Endothelial cell of umbilical vein (primary cell): ENCODE measurements around the gene GLRX2. TPM values are rescaled to one million over a fixed set of nuclear protein-coding genes. Genes with fewer than 3 reads are reported as not detected.

Experiments
- BruUV-seq: library from RNA; stranded (reverse); fragments of 400-500 nt; replicated peaks from 2 replicates; lab custom pipeline; 2021; lab: Mats Ljungman, UMichigan
- CTCF ChIA-PET: fragments of 300-600, 350-600 bp; sonication (Branson Sonifier 250); formaldehyde crosslinking; loops from one replicate; lab custom pipeline; 2021; ENCODE audit warnings: antibody characterized with exemption, inconsistent platforms; lab: Charles Lee
- POLR2A ChIA-PET: fragments of 300-600, 350-600 bp; sonication (Branson Sonifier 250); formaldehyde crosslinking; loops from one replicate; lab custom pipeline; 2021; ENCODE audit warnings: antibody characterized with exemption, inconsistent platforms; lab: Charles Lee
- DNase-seq: peaks from one replicate; pipeline ENCODE4 v3.0.0-alpha.2; 2011; ENCODE audit warnings: low read depth, low spot score
- FAIRE-seq: peaks from 2 replicates; lab custom pipeline; 2011; peaks lifted over from hg19 to GRCh38; lab: Jason Lieb, UNC
- H2AFZ ChIP-seq: 2 replicates; pipeline ENCODE4 v1.6.0; 2012; ENCODE audit warnings: low read depth, low read length, control low read depth, inconsistent platforms
- H3K27ac ChIP-seq: 2 replicates; pipeline ENCODE4 v1.5.1; 2011; ENCODE audit warnings: low read depth, mild to moderate bottlenecking, control low read depth, low read length, moderate library complexity; ENCODE audit not compliant: insufficient read depth
- H3K27me3 ChIP-seq, 2 experiments: 2 replicates each; pipeline versions ENCODE4 v1.6.0 to v1.6.1; 2011; ENCODE audit warnings: low read length in 2 of 2, mixed read lengths in 1 of 2; ENCODE audit not compliant: control insufficient read depth in 2 of 2, insufficient read depth in 2 of 2
- H3K36me3 ChIP-seq, 2 experiments: 2 replicates in 1 of 2; 3 replicates in 1 of 2; pipeline ENCODE4 v1.5.1; 2011; ENCODE audit warnings: low read length in 2 of 2, mild to moderate bottlenecking in 1 of 2, moderate library complexity in 1 of 2; ENCODE audit not compliant: control insufficient read depth in 2 of 2, insufficient read depth in 2 of 2; ENCODE audit errors: extremely low read depth in 1 of 2
- H3K4me1 ChIP-seq: 3 replicates; pipeline ENCODE4 v1.5.1; 2011; ENCODE audit warnings: mild to moderate bottlenecking, low read length; ENCODE audit not compliant: control insufficient read depth, insufficient read depth; ENCODE audit errors: extremely low read depth
- H3K4me2 ChIP-seq: 2 replicates; pipeline ENCODE4 v1.6.1; 2011; ENCODE audit warnings: low read length, control low read depth, mixed read lengths; ENCODE audit not compliant: insufficient read depth
- H3K4me3 ChIP-seq, 3 experiments: fragments of 200-600 bp in 1 of 3; sonication (generic), shearing (Covaris generic) in 1 of 3; replicated peaks in 1 of 3; 2 replicates each; pipeline ENCODE4 v1.5.1; 2011 to 2016; ENCODE audit warnings: control low read depth in 3 of 3, low read length in 3 of 3, mild to moderate bottlenecking in 2 of 3, inconsistent platforms in 1 of 3, low read depth in 1 of 3, moderate library complexity in 1 of 3; ENCODE audit not compliant: insufficient read depth in 1 of 3
- H3K79me2 ChIP-seq: 2 replicates; pipeline ENCODE4 v1.6.0; 2012; ENCODE audit warnings: low read length, inconsistent platforms; ENCODE audit not compliant: control insufficient read depth, insufficient read depth
- H3K9ac ChIP-seq: replicated peaks from 2 replicates; pipeline ENCODE3; 2011; ENCODE audit warnings: low read length, control low read depth; ENCODE audit not compliant: insufficient read depth; ENCODE audit errors: extremely low read depth
- H3K9me1 ChIP-seq: replicated peaks from 3 replicates; pipeline ENCODE4 v1.6.0; 2011; ENCODE audit warnings: mild to moderate bottlenecking, low read length; ENCODE audit not compliant: control insufficient read depth, insufficient read depth; ENCODE audit errors: extremely low read depth
- H3K9me3 ChIP-seq: replicated peaks from 2 replicates; pipeline ENCODE4 v1.5.1; 2012; ENCODE audit warnings: low read length, inconsistent platforms; ENCODE audit not compliant: control insufficient read depth, insufficient read depth
- H4K20me1 ChIP-seq: replicated peaks from 2 replicates; pipeline ENCODE3; 2011; ENCODE audit warnings: mild to moderate bottlenecking, low read length; ENCODE audit not compliant: control insufficient read depth, insufficient read depth; ENCODE audit errors: extremely low read depth
- EZH2 ChIP-seq: IDR thresholded peaks from 2 replicates; pipeline ENCODE4 v1.6.1; 2012; ENCODE audit warnings: borderline replicate concordance, low read depth, mild to moderate bottlenecking, moderate library complexity, low read length, inconsistent platforms; ENCODE audit not compliant: severe bottlenecking
- FOS ChIP-seq: IDR thresholded peaks from 2 replicates; pipeline ENCODE4 v1.6.1; 2011; ENCODE audit warnings: mild to moderate bottlenecking, low read length, moderate library complexity, borderline replicate concordance; ENCODE audit not compliant: insufficient read depth
- GATA2 ChIP-seq: IDR thresholded peaks from 2 replicates; pipeline ENCODE4 v1.7.0; 2011; ENCODE audit warnings: low read depth, mild to moderate bottlenecking, moderate library complexity, mixed read lengths, low read length; ENCODE audit not compliant: insufficient read length, insufficient read depth
- JUN ChIP-seq: IDR thresholded peaks from 2 replicates; pipeline ENCODE4 v1.6.1; 2011; ENCODE audit warnings: borderline replicate concordance, low read depth; ENCODE audit not compliant: insufficient read length, insufficient read depth
- MAX ChIP-seq: IDR thresholded peaks from 2 replicates; pipeline ENCODE4 v1.6.1; 2011; ENCODE audit not compliant: insufficient read depth, insufficient read length
- MYC ChIP-seq: IDR thresholded peaks from one replicate; pipeline ENCODE4 v1.6.1; 2011; ENCODE audit warnings: mild to moderate bottlenecking, low read depth, low read length
- POLR2A ChIP-seq: IDR thresholded peaks from 2 replicates; pipeline ENCODE4 v1.6.1; 2012; ENCODE audit warnings: low read depth, mild to moderate bottlenecking, control low read depth, low read length
- POLR2AphosphoS5 ChIP-seq: IDR thresholded peaks from 2 replicates; pipeline ENCODE4 v1.6.1; 2012; ENCODE audit warnings: low read depth, mild to moderate bottlenecking, control low read depth, low read length, moderate library complexity; ENCODE audit not compliant: insufficient read depth
- dilution Hi-C: fragments of 300-500 bp; cut with MboI; formaldehyde crosslinking; loops from one replicate; pipeline ENCODE4 v1.15.0; 2019; ENCODE audit warnings: low sequenced_read_pairs; ENCODE audit not compliant: extremely low pct_ligation_motif_present
- intact Hi-C: fragments of 100-400 bp; cut with micrococcal nuclease; formaldehyde crosslinking; loops from one replicate; pipeline ENCODE4 v1.10.0; 2022
- polyA plus RNA-seq, 4 experiments: library from polyadenylated mRNA; depleted of rRNA in 3 of 4; stranded (reverse) in 3 of 4; unstranded in 1 of 4; fragments of >200 nt; gene quantifications; 2 replicates each; pipeline versions ENCODE4 v1.2.1 to v1.2.3, GENCODE V29; 2011 to 2012; ENCODE audit warnings: missing spikeins in 1 of 4
- total RNA-seq: library from RNA; stranded (reverse); gene quantifications from 2 replicates; pipeline ENCODE4 v1.2.3, GENCODE V29; 2021
- TF ChIP-seq, protein P1 (sequence below), 2 donors: IDR thresholded peaks; 1 replicate in 1 of 2; 2 replicates in 1 of 2; pipeline ENCODE4 v1.5.1; 2011; ENCODE audit warnings: low read length in 2 of 2, mild to moderate bottlenecking in 2 of 2, moderate library complexity in 2 of 2, control low read depth in 1 of 2, inconsistent platforms in 1 of 2, low read depth in 1 of 2; ENCODE audit not compliant: insufficient read depth in 1 of 2; ENCODE audit errors: extremely low read depth in 1 of 2

The GLRX2 gene
- total and polyA plus RNA-seq, 2 donors (not counting 3 experiments of a cell fraction or from before 2014, with no cell fraction given) = 13.1 to 21.5 TPM

DNA sequence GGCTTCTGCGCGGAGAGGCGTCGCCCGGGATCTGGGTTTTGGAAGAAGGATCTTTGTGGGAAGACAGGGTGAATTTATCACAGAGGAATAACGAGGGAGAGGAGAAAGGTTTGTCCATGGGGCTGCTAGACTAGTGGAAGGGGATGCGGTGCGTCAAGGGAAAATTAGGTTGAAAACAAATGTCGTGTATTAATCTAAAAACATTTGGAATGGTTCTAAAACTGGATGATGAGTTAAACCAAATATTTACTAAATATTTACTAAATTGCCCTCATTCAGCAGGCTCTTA lies 45.2 kb downstream of the GLRX2 start:
- Histone ChIP-seq H2AFZ (peak overlapping the region; percentile 13), H3K9me3 (no peaks in the 10 kb centered on the region), H4K20me1 (peaks cover 2% of the 10 kb centered on the region), H3K27ac (peak overlapping the region; percentile 65), H3K27me3 (no peaks in the 10 kb centered on the region), H3K4me1 (peaks cover 29% of the 10 kb centered on the region), H3K36me3 (no peaks in the 10 kb centered on the region), H3K9ac (peak overlapping the region; percentile 91), H3K4me3 (peak overlapping the region; percentile 27 to 86 (median 78)), H3K4me2 (peak overlapping the region; percentile 99), H3K79me2 (peaks cover 87% of the 10 kb centered on the region), H3K9me1 (no peaks in the 10 kb centered on the region)
- ChIA-PET POLR2A (no interaction called here), CTCF (interaction anchor here (0.7 kb wide), 1 partner anchor 10 kb away, joined by 4 read pairs; no protein-coding TSS in a partner anchor)
- no TSS peak for BruUV-seq
- dilution Hi-C loops = no loop called here
- FAIRE-seq (no peak), DNase-seq (no peak)
- intact Hi-C loops = no loop called here
- no peak for TF ChIP-seq MAX
- TF ChIP-seq POLR2A = no peak
- no peak for TF ChIP-seq MYC
- TF ChIP-seq GATA2 = no peak
- no peak for TF ChIP-seq JUN
- TF ChIP-seq POLR2AphosphoS5 = no peak

DNA sequence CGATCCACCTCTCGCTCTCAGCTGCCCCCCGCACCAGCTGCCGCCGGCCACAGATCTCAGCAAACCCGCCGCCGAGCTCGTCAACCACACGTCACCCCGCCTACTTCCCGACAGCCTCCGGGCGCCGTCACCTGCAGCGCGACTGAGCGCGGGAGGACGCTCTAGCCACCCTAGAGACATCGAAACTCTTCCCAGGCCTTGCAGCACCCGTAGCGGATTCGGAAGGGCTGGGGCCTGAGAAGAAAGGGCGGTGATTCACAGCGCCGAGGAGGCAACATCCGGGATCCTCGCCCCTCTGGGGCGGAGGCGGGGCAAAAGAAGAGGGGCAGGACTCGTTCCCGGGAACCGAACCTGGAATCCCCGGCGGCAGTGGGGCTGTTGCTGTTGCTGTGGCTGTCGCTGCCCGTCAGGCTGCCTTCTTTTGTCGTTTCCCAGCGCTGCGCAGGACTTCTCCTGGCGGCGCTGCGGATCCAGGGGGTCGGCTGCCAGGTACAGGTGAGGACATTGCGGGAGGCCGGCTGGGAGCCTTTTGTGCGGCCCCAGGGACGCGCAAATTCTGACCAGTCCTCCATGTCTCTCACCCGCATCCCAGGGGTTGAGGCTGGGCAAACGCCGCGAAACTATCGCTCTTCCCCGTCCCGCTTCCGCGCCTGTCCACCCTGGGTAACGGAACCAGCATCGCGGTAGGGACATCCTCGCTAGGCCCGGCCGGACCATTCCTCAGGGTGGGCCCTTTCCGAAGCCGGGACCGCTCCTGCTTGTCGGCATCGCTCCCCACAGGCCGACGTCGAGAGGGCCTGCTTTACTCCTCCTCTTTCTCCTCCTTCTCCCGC lies 45.7 kb downstream of the GLRX2 start, which contains the start of the genes RO60 and UCHL5:
Gene RO60, plus strand, starts transcription at position 331 of the 833 bp plus-strand sequence. CDS start 9,443 bp downstream, outside the sequence.
Gene UCHL5, minus strand, starts transcription at position 79 of the 833 bp plus-strand sequence. CDS start 100 bp downstream, outside the sequence.
- no peaks in the 10 kb centered on the region for H3K9me1 ChIP-seq
- H3K27ac ChIP-seq = peak within 1 kb of the TSS; percentile 65
- peak; percentile 85 for FAIRE-seq
- peaks cover 88% of the 10 kb centered on the region for H3K79me2 ChIP-seq
- H3K4me2 ChIP-seq = peak within 1 kb of the TSS; percentile 99
- TSS peak; percentile 45 for BruUV-seq
- intact Hi-C loops = loop anchor here (1.0 kb wide), 3 partner anchors 46 to 251 kb away; partner anchors contain the start of genes CDC73 and GLRX2
- peaks cover 2% of the 10 kb centered on the region for H4K20me1 ChIP-seq
- dilution Hi-C loops = no loop called here
- TF ChIP-seq FOS (peak; percentile 70), GATA2 (no peak), POLR2AphosphoS5 (peak; percentile 95), MYC (peak; percentile 73), MAX (peak; percentile 35), EZH2 (no peak), JUN (peak; percentile 41), POLR2A (peak; percentile 85)
- TF ChIP-seq, protein P1, sequence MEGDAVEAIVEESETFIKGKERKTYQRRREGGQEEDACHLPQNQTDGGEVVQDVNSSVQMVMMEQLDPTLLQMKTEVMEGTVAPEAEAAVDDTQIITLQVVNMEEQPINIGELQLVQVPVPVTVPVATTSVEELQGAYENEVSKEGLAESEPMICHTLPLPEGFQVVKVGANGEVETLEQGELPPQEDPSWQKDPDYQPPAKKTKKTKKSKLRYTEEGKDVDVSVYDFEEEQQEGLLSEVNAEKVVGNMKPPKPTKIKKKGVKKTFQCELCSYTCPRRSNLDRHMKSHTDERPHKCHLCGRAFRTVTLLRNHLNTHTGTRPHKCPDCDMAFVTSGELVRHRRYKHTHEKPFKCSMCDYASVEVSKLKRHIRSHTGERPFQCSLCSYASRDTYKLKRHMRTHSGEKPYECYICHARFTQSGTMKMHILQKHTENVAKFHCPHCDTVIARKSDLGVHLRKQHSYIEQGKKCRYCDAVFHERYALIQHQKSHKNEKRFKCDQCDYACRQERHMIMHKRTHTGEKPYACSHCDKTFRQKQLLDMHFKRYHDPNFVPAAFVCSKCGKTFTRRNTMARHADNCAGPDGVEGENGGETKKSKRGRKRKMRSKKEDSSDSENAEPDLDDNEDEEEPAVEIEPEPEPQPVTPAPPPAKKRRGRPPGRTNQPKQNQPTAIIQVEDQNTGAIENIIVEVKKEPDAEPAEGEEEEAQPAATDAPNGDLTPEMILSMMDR (IDR thresholded peaks at IDR 0.05; ENCODE audit: extremely low read depth in 1 of 2, insufficient read depth in 1 of 2, low read depth in 1 of 2, low read length in 2 of 2) = no peak
- no peaks in the 10 kb centered on the region for H3K9me3 ChIP-seq
- POLR2A ChIA-PET = interaction anchor here (0.8 to 2.0 kb wide), 3 partner anchors 22 to 252 kb away, joined by 4 to 7 read pairs (median 5); partner anchors contain the start of gene GLRX2
- peak within 1 kb of the TSS; percentile 57 for H2AFZ ChIP-seq
- peak within 1 kb of the TSS; percentile 49 to 86 (median 78) for H3K4me3 ChIP-seq
- H3K4me1 ChIP-seq = peaks cover 29% of the 10 kb centered on the region
- DNase-seq = peak; percentile 99
- CTCF ChIA-PET = interaction anchor here (0.7 to 1.7 kb wide), 8 partner anchors 10 to 253 kb away, joined by 3 to 11 read pairs (median 7); partner anchors contain the start of genes CDC73 and GLRX2
- H3K36me3 ChIP-seq = no peaks in the 10 kb centered on the region
- H3K9ac ChIP-seq = peak within 1 kb of the TSS; percentile 91
- H3K27me3 ChIP-seq = no peaks in the 10 kb centered on the region
